H1 (cell line): ENCODE data around the gene COG3. TPM values are rescaled to one million over a fixed set of nuclear protein-coding genes. Genes with fewer than 3 reads are reported as not detected.

Experiments
- HDAC6 ChIP-seq: IDR thresholded peaks from one replicate; pipeline ENCODE4 v1.7.1; 2012; ENCODE audit warnings: low read depth, mild to moderate bottlenecking, inconsistent platforms, low read length, moderate library complexity
- JUN ChIP-seq: IDR thresholded peaks from 2 replicates; pipeline ENCODE4 v1.6.1; 2011; ENCODE audit warnings: low read depth, mild to moderate bottlenecking, improper control_type of control experiment, low read length
- POLR2AphosphoS5 ChIP-seq: IDR thresholded peaks from 2 replicates; pipeline ENCODE4 v1.6.1; 2011; ENCODE audit warnings: low read depth, low read length
- SIN3A ChIP-seq, 2 experiments: IDR thresholded peaks in 1 of 2; conservative IDR thresholded peaks in 1 of 2; 2 replicates each; pipeline ENCODE4 v1.6.1; 2011 to 2012; ENCODE audit warnings: low read length in 2 of 2, improper control_type of control experiment in 1 of 2, low read depth in 1 of 2, mild to moderate bottlenecking in 1 of 2
- SRF ChIP-seq: IDR thresholded peaks from 2 replicates; pipeline ENCODE4 v1.6.1; 2011; ENCODE audit warnings: mild to moderate bottlenecking, low read depth, low read length, moderate library complexity
- SUZ12 ChIP-seq: fragments of 200-600 bp; sonication (generic); IDR thresholded peaks from 2 replicates; pipeline ENCODE4 v1.6.1; 2012; ENCODE audit warnings: mild to moderate bottlenecking, inconsistent platforms, low read length, moderate library complexity, mixed read lengths
- polyA plus RNA-seq, 7 experiments: library from polyadenylated mRNA; depleted of rRNA in 3 of 7; stranded (reverse) in 5 of 7; unstranded in 2 of 7; fragments of >200 nt in 5 of 7; fragments of 200-250 nt in 2 of 7; gene quantifications; 1 replicate in 5 of 7; 2 replicates in 1 of 7; 4 replicates in 1 of 7; pipeline versions ENCODE4 v1.2.1 to v1.2.3, GENCODE V29; 2011 to 2013; ENCODE audit warnings: missing spikeins in 2 of 7, mixed read lengths in 2 of 7
- total RNA-seq: library from RNA; stranded (reverse); fragmentation: NEBNext Ultra II Directional; extraction: Animal tissue kit (Norgen Biotek cat#: 25700); gene quantifications from 2 replicates; pipeline ENCODE4 v1.2.1, GENCODE V29; 2021
- TF ChIP-seq, protein P1 (sequence below): fragments of 300-600 bp; sonication (generic); IDR thresholded peaks from 2 replicates; pipeline ENCODE4 v1.7.1; 2012; ENCODE audit warnings: low read length, moderate library complexity, mild to moderate bottlenecking, inconsistent platforms; ENCODE audit not compliant: insufficient replicate concordance

COG3 gene
- total and polyA plus RNA-seq, 2 of the 8 experiments (the other 6 are each of a cell fraction or from before 2014, with no cell fraction given), result 12.7 to 13.5 TPM

DNA sequence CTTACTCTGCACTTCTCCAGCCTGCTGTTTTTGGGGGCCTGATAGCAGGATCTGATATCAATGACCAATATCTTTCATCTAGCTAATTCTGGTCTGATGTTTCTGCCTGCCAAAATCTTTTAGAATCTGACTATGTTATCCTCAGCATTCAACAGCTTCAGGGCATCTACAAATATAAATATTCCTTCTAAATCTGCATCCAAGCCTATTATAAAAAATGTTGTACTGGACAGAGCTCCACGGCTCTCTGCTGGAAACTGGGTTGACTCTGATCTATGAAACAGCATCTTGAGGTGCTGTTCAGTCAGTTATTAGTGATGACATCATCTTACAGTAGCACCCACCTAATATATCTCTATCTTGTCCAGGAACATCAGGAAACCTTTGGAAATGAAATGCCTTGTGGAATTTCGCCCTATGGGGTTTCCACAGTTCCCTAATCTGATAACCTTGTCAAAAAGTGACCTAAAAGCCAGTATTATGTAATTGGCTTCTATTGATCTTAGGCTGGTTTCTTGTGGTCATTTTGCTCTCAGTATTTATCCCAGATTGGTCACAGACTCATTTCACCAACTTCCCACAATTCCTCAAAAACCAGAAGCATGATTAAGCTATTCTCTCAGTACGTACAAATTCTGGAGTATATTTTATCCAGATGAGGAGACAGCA lies 117.8 kb downstream of the COG3 start (continued):
- TF ChIP-seq, protein P1, sequence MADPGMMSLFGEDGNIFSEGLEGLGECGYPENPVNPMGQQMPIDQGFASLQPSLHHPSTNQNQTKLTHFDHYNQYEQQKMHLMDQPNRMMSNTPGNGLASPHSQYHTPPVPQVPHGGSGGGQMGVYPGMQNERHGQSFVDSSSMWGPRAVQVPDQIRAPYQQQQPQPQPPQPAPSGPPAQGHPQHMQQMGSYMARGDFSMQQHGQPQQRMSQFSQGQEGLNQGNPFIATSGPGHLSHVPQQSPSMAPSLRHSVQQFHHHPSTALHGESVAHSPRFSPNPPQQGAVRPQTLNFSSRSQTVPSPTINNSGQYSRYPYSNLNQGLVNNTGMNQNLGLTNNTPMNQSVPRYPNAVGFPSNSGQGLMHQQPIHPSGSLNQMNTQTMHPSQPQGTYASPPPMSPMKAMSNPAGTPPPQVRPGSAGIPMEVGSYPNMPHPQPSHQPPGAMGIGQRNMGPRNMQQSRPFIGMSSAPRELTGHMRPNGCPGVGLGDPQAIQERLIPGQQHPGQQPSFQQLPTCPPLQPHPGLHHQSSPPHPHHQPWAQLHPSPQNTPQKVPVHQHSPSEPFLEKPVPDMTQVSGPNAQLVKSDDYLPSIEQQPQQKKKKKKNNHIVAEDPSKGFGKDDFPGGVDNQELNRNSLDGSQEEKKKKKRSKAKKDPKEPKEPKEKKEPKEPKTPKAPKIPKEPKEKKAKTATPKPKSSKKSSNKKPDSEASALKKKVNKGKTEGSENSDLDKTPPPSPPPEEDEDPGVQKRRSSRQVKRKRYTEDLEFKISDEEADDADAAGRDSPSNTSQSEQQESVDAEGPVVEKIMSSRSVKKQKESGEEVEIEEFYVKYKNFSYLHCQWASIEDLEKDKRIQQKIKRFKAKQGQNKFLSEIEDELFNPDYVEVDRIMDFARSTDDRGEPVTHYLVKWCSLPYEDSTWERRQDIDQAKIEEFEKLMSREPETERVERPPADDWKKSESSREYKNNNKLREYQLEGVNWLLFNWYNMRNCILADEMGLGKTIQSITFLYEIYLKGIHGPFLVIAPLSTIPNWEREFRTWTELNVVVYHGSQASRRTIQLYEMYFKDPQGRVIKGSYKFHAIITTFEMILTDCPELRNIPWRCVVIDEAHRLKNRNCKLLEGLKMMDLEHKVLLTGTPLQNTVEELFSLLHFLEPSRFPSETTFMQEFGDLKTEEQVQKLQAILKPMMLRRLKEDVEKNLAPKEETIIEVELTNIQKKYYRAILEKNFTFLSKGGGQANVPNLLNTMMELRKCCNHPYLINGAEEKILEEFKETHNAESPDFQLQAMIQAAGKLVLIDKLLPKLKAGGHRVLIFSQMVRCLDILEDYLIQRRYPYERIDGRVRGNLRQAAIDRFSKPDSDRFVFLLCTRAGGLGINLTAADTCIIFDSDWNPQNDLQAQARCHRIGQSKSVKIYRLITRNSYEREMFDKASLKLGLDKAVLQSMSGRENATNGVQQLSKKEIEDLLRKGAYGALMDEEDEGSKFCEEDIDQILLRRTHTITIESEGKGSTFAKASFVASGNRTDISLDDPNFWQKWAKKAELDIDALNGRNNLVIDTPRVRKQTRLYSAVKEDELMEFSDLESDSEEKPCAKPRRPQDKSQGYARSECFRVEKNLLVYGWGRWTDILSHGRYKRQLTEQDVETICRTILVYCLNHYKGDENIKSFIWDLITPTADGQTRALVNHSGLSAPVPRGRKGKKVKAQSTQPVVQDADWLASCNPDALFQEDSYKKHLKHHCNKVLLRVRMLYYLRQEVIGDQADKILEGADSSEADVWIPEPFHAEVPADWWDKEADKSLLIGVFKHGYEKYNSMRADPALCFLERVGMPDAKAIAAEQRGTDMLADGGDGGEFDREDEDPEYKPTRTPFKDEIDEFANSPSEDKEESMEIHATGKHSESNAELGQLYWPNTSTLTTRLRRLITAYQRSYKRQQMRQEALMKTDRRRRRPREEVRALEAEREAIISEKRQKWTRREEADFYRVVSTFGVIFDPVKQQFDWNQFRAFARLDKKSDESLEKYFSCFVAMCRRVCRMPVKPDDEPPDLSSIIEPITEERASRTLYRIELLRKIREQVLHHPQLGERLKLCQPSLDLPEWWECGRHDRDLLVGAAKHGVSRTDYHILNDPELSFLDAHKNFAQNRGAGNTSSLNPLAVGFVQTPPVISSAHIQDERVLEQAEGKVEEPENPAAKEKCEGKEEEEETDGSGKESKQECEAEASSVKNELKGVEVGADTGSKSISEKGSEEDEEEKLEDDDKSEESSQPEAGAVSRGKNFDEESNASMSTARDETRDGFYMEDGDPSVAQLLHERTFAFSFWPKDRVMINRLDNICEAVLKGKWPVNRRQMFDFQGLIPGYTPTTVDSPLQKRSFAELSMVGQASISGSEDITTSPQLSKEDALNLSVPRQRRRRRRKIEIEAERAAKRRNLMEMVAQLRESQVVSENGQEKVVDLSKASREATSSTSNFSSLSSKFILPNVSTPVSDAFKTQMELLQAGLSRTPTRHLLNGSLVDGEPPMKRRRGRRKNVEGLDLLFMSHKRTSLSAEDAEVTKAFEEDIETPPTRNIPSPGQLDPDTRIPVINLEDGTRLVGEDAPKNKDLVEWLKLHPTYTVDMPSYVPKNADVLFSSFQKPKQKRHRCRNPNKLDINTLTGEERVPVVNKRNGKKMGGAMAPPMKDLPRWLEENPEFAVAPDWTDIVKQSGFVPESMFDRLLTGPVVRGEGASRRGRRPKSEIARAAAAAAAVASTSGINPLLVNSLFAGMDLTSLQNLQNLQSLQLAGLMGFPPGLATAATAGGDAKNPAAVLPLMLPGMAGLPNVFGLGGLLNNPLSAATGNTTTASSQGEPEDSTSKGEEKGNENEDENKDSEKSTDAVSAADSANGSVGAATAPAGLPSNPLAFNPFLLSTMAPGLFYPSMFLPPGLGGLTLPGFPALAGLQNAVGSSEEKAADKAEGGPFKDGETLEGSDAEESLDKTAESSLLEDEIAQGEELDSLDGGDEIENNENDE, result no peak
- TF ChIP-seq POLR2AphosphoS5, result no peak
- TF ChIP-seq JUN, result no peak
- no peak for TF ChIP-seq SRF
- no peak for TF ChIP-seq SIN3A (conservative IDR thresholded peaks at IDR 0.05 in 1 of 2, IDR thresholded peaks at IDR 0.05 in 1 of 2; ENCODE audit: low read depth in 1 of 2, low read length in 2 of 2)
- no peak for TF ChIP-seq HDAC6
- TF ChIP-seq SUZ12, result no peak
